Measurements from ENCODE around the gene ERC1.

The ERC1 gene

DNA sequence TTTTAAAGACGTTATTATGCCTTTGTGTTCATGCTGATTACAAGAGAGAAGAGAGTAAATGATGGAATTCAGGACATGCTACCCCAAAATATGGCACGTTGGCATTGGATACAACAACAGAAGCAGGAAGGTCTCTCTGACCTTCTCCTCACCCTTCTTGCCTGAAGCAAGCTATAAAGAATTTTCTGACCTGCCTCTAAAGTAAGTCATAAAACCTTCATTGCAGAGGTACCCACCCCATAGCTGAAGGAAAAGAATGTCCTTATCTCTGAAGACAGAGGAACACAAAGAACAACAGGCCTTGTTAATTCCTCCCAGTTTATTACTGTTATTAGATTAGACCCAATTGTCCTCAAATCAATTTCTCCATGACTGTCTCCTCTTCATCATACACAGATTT lies 427.1 kb downstream of the ERC1 start:
- no peak for DNase-seq

DNA sequence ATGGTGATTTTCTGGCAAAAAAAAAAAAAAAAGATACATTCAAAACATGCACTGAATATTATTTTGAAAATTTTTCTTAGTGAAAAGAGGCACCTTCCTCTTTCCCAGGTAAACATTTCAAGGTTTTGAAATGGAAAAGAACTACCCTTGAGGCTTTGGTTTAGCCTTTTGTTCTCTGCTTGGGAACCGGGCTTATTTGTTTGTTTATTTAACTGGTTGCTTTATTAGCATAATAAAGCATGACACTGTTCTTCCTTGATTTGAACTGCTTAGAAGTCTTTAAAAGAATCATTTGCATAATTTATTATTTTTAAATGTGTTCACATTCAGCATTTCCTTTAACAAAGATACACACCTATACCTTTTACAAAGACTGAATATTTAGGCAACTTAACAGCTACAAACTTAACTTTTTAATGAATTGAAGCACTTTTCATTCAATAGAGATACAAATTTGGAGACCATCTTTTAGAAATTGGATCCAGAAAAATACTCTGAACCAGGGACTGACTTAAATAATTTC lies 428.9 kb downstream of the ERC1 start:
- DNase-seq, result no peak

DNA sequence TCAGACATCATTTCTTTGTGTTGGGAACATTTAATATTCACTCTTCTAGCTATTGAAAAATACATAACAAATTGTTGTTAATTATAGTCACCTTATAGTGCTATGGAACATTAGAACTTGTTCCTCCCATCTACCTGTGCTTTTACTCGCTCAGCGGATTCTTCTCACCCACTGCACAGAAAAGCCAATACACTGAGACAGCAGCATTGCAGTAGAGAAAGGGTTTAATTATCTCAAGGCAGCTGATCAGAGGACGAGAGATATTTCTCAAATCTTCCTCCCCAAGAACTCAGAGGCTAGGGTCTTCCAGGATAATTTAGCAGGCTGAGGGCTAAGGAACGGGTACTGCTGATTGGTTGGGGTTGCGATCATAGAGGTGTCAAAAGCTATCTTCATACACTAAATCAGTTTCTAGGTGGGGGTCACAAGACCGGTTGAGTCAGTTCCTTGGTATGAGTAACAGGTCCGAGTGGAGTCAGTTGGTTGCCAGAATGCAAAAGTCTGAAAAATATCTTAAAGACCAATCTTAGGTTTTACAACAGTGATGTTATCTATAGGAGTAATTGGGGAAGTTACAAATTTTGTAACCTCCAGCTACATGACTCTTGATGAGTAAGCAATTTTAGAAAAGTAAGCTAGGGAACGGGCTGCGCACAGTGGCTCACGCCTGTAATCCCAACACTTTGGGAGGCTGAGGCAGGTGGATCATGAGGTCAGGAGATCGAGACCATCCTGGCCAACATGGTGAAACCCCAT lies 430.2 kb downstream of the ERC1 start:
- DNase-seq, result no peak

DNA sequence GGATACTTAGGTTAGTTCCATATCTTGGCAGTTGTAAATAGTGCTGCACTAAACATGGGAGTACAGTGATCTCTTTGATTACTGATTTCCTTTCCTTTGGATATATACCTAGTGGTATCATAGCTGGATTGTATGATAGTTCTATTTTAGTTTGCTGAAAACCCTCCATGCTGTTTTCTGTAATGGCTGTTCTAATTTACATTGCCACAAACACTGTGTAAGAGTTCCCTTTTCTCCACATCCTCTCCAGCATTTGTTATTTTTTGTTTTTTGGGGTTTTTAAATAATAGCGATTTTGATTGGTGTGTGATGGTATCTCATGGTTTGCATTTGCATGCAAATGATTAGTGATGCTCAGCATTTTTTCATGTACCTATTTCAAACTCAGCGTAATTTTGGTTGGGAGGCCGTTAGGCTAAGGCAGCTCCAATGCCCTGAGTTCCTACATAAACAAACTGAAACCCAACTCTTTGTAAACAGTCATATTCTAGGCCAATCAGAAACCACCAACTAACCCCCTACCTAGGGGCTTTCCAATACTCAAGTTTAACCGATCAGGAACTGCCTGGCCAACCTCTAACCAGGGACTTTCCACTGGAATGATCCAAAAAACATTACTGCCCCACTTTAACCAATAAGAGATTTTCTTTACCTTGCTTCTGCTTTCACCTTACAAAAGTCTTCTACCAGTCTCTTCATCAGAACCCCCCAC lies 431.7 kb downstream of the ERC1 start:
- no peak for DNase-seq

DNA sequence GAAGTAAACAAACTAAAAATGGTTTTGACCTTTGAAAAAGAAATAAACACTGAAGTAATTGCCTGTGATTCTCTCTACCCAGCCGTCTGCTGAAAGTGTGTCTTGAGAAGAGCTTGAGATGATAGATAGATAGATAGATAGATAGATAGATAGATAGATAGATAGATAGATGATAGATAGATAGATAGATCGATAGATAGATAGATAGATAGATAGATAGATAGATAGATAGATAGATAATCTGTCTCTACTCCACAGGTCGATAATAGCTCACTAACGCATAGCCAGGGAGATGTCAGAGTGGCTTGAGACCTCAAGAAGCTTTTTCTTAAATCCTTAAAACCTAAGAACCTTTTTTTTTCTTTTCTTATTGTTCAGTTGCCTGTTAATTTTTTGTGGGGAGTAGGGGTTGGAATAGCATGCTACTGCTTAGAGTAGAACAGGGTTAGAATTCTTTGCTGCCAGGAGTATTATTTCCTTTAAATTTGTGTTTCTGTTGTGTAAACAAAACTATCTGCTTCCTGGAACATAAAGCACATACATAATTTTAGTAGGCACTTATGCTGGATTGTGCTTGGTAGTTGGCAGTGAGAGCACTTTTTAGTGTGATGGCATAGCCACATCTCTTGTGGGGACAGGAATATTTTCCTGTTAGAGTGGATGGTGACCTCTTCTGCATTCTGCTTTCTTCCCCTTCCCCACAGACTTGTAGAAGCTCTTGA lies 433.8 kb downstream of the ERC1 start:
- no peak for DNase-seq

DNA sequence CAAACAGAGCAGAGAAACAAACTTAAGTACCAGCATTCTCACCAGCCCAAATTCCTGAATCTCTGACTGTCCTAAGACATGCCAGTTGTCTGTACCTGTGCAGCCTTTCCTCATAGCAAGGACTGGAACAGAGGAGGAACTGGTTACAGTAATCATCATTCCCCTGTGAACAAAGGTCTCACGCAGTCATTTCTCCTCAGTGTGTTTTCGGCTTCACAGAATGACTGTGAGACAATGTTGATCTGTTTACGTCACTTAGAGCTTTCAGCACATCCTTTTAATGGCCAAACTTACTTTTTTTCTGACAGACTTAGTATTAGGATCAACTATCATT lies 434.3 kb downstream of the ERC1 start:
- DNase-seq, result no peak

DNA sequence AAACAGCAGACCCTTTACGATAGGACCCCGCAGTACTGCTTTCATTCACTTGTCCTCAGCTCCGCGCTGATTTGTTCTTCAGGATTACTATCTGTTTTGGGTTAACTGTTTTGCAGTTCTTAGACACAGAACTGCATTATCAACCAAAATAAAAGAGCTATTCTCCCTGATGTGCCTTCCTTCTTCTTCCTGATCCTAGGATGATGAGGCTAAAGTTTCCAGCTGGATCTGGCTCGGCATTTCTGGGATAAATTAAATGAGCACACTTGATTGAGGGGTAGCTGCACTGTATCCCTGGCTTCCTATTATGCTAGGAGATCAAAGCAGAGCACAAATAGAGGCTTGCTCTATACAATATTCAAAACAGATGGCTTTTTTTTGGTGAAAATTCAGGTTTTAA lies 437.6 kb downstream of the ERC1 start:
- no peak for DNase-seq

DNA sequence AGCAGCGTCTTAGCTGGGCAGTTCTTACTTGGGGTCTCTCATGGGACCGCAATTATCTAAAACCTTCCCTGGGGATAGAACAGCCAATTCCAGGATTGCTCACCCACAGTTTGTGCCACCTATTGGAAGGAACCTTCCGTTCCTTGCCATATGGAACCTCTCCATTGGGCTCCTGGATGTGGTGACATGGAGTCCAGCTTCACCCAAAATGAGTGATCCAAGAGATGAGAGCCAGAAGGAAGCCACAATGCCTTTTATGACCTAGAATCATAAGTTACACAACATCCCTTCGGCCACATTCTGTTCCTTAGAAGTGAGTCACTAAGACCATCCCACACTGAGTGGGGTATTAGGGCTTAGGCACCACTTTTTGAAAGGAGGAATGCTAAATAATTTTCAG lies 439.0 kb downstream of the ERC1 start:
- peak; percentile 84 for DNase-seq

DNA sequence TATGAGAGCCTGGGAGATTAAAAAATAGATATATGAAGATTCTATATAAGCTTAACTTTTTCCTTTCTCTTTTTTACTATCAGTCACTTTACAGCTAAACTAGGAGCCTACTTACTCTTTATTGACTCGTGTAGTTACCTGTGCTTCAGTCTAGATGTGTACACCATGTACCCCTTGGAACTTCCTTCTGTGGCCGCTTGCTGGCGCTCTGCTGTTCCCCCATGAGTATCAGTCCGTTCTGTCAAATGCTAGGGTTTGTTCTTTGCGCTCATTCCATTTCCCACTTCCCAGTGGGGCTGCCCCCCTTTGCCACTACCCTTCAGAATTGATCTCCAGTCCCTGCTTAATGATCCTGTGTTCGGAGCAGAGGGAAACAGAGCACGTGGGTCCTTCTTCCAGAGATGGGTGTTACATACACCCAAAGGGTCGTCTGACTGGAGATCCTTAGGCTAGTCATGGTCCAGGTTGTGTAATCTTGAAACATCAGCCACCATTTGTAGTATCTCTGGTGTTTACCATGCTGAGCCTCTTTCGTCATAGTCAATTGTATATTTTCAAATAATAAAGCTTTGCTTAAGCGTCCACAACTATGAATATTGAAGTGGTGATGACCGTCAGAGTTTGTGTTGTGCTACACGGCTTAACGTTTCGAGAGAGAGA lies 443.4 kb downstream of the ERC1 start:
- DNase-seq, result no peak

DNA sequence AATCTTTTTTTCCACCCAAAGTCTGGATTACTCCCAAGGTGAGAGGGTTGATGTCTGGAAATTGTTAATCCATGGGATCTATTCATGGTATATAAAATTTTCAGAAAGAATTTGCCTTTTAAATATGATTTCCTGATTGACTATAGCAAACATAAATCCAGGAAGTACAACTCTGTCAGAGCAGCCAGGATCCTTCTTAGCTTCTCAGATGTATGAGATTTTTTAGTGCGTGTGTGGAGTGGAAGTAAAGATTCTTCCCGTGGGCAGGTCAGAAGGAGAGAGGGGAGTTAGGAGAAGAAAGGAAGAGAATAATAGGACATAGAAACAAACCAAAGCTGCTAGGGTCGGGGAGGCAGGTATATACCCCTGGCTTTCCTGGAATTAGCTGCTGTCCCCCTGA lies 444.0 kb downstream of the ERC1 start:
- DNase-seq, result no peak

DNA sequence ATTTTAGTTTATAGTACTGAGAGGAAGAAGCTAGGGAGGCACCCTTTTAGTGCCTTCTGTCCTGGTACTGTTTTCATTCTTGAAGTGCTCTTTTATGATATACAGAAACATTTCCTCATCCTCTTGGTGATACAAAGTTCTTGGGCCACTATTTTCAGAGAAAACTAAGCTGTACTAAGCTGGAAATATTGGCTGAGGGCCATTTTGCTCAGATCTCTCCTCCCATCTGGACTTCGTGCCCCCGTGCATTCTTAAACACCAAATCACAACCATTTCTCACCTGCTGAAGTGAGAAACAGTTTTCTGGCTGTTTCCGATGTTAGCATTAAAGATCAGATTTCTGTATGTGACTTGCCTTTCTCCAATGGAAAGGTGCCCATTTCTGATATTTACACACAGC lies 444.4 kb downstream of the ERC1 start:
- DNase-seq, result peak; percentile 7

DNA sequence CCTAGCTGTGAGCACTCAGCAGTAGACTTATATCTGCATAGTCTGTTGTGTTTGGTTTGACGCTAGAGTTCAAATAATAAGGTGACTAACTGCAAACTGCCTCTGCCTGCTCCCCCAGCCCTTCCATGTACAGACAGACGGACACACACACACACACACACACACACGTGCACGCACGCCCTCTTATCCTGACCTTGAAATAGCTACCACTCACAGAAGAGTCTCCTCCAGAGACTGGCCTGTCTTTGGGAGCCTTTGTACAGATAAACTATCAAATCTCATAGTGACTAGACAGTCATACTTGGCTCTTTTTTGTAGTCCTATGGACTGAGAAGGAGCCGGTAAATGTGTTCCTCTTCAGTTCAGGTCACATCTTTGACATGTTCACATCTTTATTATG lies 445.0 kb downstream of the ERC1 start:
- DNase-seq, result no peak

DNA sequence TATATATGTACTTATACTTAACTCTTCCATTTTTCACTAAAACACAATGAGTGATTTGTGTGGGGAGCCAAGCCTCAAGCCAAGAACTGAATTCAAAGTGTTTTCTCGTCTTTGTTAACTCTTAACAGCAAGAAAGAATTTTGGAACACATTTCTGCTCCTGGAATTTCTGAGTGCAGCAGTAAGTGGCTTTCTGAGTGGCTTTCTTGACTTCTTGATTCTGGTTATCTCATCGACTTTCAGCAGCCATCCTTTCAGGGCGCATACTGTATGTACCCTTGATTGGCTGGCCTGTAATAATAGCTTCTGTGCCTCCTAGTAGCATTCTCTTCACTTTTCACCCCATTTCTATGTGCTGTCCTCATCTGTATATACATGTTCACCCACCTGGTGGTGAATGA lies 446.0 kb downstream of the ERC1 start:
- no peak for DNase-seq

DNA sequence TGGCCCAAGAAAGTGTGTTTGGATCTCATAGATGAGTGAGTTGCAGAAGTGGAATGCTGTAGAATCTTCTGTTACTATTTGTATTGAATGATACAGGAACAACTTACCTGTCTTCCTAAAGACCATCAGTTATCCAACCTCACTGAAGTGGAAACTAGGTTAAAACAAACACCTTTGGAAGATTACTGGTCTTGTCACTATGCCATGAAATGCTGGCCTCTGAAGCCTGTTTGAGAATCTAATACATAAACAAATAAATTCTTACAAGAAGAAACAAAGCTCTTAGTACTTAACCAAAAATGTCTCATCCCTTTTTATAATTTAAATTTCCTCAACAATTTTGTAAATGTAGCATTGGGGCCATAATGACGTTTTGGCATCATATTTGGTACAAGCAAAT lies 448.2 kb downstream of the ERC1 start:
- DNase-seq, result no peak

DNA sequence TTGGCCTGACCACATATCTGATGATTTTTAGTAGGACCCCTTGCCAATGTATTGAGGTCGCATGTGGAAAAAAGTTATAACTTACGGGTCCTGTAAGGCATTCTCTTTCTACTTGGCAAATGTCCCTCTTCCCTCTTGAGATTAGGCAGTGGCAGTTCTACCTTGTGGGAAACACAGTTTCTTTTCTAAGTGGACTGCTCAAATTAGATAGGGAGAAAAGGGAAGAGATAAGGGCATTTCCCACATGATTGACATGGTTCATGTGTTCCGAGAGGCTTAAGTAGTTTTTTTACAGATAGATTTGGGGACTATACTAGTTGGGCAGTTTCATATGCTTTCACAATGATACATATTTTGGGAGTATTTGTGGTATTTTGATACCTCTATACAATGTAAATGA lies 448.7 kb downstream of the ERC1 start:
- no peak for DNase-seq

DNA sequence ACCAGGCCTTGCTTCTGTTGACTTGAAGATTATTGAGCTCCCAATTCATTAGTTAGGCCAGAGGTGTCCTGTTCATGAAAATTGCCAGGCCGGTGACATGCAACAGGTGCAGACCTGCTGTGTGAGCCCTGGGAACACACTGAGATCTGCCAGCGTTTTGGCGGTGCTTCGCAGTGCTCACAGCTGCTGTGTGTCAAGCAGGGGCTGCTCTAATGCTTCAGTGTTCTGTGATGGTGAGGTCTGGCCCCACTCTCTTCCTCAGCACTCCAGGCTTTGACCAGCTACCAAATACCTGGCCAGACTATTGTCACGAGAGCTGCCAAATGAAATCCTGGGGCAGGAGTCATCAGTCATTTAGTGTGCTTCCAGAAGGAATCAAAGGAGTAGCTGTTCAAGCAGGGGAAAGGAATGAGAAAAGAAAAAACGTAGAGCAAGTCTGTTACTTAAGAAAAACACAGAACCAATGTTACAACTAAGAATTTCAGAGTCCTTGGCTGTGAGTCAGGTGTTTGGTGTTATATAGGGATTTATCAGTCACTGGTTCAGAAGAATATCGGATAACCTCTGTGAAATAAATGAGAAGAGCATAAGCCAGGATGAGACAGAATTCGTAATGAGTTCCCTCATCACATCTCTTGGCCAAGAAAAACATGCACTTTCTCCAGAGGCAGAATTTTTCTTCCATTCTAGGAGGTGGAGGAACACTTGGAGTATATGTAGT lies 452.6 kb downstream of the ERC1 start:
- peak; percentile 89 for DNase-seq

DNA sequence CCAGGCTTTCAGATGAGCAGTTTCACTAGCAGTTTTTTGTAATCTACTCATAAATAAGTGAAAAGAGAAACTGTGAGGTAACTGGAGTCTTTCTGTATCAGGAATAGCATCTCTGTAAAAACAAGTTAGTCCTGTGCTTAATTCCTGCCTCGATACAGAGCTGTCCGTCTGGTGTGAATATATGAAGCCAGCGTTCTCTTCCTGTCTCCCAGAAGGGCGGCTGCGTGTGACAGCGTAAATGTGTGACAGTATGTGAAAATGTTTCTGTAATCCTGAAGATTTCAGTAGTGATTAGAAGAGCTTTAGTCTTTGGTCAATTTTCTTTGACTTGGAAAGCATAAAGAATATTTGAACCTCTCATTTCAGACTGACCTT lies 453.1 kb downstream of the ERC1 start:
- DNase-seq, result no peak

DNA sequence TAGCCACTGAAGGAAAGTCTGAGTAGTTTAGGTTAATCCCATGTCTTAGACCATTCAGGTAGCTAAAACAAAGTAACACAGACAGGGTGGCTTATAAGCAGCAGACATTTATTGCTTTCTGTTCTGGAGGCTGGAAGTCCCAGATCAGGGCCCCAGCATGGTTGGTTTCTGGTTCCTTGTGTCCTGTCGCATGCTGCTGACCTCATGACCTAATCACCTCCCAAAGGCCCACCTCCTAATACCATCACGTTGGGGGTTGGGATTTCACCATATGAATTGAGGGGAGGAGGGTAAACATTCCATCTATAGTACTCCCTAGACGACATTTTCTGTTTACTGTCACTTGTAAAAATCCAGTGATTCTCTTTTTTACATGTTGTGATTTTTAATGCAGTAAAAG lies 454.8 kb downstream of the ERC1 start:
- DNase-seq, result no peak

DNA sequence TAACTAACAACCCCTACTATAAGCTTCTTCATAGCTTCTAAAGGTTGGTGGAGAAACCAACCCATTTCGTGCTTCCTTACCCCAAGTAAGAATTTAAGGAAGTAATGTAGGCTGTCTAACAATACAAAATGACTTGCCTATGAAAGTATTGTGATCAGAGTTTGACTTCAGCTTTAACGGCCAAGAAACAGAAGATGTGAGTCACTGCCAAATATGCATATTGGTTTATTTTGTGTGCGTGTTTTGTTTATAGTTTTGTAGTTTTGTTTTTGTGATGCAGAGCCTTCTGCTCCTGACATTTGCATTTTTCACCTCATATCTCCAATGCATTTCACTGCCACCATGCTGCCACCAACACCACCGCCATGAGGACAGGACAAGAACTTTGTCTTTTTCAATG lies 457.3 kb downstream of the ERC1 start:
- DNase-seq, result no peak

DNA sequence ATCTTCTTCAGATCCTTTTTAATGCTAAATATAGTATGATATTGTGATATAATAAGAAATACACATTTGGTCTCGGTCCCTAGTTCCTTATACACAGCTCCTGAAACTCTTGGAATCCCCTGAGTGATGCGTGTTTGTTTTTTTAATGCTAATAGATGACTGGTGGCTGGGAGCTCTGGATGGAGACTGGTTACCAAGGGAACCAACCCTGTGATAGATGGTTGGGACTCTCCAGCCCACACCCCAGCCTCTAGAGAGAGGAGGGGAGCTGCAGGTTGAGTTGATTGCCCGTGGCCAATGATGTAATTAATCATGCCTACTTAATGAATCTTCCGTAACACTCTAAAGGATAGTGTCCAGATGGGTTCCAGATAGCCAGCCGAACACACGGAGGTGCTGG lies 462.8 kb downstream of the ERC1 start:
- peak; percentile 37 for DNase-seq

DNA sequence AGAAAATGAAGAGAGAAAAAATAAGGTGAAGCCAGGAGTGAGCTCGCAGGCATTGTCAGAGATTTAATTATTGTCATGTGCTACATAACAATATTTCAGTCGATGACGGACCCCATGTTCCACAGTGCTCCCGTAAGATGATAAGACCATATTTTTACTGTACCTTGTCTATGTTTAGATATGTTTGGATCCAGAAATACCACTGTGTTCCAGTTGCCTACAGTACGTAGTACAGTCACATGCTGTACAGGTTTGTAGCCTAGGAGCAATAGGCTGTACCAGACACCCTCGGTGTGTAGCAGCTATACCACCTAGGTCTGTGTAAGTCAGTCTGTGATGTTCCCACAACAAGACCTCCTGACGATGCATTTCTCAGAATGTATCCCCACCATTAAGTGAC lies 465.9 kb downstream of the ERC1 start:
- no peak for DNase-seq

DNA sequence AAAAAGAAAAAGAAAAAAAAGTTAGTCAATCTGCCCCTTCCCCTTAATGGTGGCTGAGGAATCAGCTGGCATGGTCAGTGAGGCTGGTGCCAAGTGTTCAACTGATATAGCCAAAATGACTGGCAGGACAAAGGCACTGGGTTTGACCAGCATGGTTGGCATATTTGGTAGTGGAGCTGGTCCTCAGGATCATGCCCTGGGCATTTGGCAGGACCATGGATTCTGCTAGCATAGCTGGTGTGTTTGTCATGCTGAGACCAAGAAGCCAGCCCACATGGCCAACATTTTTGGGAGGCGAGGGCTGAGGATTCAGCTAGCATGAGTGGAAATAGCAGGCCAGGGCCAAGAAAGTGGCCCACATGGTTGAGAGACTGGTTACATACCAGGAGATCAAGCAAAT lies 466.9 kb downstream of the ERC1 start:
- peak; percentile 95 for DNase-seq

DNA sequence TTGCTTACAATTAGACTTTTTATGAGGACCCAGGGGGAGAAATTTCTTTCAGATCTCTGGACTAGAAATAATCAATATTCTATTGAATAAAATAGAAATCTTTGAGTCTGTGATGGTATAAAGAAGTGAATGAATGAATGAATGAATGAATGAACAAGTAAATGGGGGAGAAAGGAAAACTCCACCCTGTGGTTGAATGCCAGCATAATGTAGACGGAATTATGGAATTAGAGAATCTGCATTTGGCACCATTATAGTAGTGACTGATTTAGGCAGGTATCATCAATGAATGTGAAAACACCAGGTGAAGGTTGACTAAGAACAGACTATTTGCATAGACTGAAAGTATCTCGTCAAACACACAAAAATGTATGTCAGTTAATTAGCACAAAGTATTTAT lies 468.3 kb downstream of the ERC1 start:
- DNase-seq, result no peak

Measured in fibroblast of skin of back (primary cell).